RWPE2 (cell line): ENCODE data around the gene PM20D2.

Experiments used
- ATAC-seq: fragments of 200-7000 bp; cut with Tn5 transposase; 3 replicates; pipeline ENCODE4 v1.9.1; 2021; ENCODE audit warnings: low read depth
- DNase-seq: peaks from one replicate; pipeline ENCODE4 v3.0.0-alpha.2; 2020; ENCODE audit warnings: low spot score
- H3K27ac ChIP-seq: fragments of 450-650 bp; 2 replicates; pipeline ENCODE4 v1.5.1; 2017; ENCODE audit warnings: mild to moderate bottlenecking; ENCODE audit not compliant: poor library complexity, severe bottlenecking
- H3K27me3 ChIP-seq: fragments of 250-450 bp; sonication (Bioruptor Pico); 2 replicates; pipeline ENCODE4 v1.5.1; 2021; ENCODE audit warnings: mild to moderate bottlenecking, moderate library complexity; ENCODE audit not compliant: insufficient read depth, poor library complexity, severe bottlenecking
- H3K36me3 ChIP-seq: fragments of 250-450 bp; sonication (Bioruptor Pico); 2 replicates; pipeline ENCODE4 v1.5.1; 2020; ENCODE audit warnings: low read depth, mild to moderate bottlenecking, moderate library complexity
- H3K4me1 ChIP-seq: fragments of 250-450 bp; sonication (Bioruptor Pico); 2 replicates; pipeline ENCODE4 v1.5.1; 2021; ENCODE audit warnings: mild to moderate bottlenecking, moderate library complexity; ENCODE audit not compliant: insufficient read depth, poor library complexity, severe bottlenecking
- H3K4me3 ChIP-seq: fragments of 250-450 bp; sonication (Bioruptor Pico); 2 replicates; pipeline ENCODE4 v1.5.1; 2021; ENCODE audit warnings: mild to moderate bottlenecking, moderate library complexity; ENCODE audit not compliant: severe bottlenecking
- H3K9me3 ChIP-seq: fragments of 250-450 bp; sonication (Bioruptor Pico); 2 replicates; pipeline ENCODE4 v1.5.1; 2021; ENCODE audit warnings: mild to moderate bottlenecking, moderate library complexity; ENCODE audit not compliant: severe bottlenecking
- CTCF ChIP-seq: fragments of 450-650 bp; IDR thresholded peaks from one replicate; pipeline ENCODE4 v1.5.1; 2017; ENCODE audit warnings: mild to moderate bottlenecking, moderate library complexity; ENCODE audit not compliant: poor library complexity, severe bottlenecking

The PM20D2 gene

DNA sequence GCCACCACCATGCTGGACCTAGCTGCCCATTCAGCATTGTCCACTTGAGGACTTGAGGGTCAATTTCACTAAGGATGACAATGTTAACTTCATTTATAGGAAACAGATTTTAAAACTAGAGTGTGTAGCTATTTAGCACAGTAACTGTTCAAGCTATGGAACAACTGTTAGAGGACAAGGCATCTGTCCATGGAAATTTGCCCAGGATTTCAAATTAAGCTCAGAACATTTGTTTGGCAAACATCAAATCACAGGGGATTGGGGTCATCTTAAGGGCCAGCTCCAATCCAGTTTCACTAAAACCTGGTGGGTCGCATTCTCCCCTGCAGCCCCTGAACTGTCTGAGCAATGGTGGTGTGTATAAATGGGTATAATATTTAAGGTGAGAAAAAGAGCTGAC lies 35.1 kb downstream of the PM20D2 start:
- Histone ChIP-seq H3K9me3 (no peaks in the 10 kb centered on the region), H3K4me3 (no peak overlapping the region), H3K27ac (no peak overlapping the region), H3K27me3 (no peaks in the 10 kb centered on the region), H3K4me1 (no peaks in the 10 kb centered on the region), H3K36me3 (no peaks in the 10 kb centered on the region)
- TF ChIP-seq CTCF, result no peak
- no peak for DNase-seq
- no peak for ATAC-seq

GRCh38 chr6:89183294-89183693 lies 37.4 kb downstream of the PM20D2 start:
- Histone ChIP-seq H3K36me3 (no peaks in the 10 kb centered on the region), H3K27me3 (no peaks in the 10 kb centered on the region), H3K9me3 (no peaks in the 10 kb centered on the region), H3K4me3 (no peak overlapping the region), H3K4me1 (no peaks in the 10 kb centered on the region), H3K27ac (no peak overlapping the region)
- ATAC-seq (no peak), DNase-seq (no peak)
- no peak for TF ChIP-seq CTCF

GRCh38 chr6:89184344-89184743 lies 38.5 kb downstream of the PM20D2 start:
- Histone ChIP-seq H3K4me3 (no peak overlapping the region), H3K9me3 (no peaks in the 10 kb centered on the region), H3K4me1 (no peaks in the 10 kb centered on the region), H3K27ac (no peak overlapping the region), H3K27me3 (no peaks in the 10 kb centered on the region), H3K36me3 (no peaks in the 10 kb centered on the region)
- no peak for TF ChIP-seq CTCF
- ATAC-seq, result no peak
- DNase-seq, result no peak

DNA sequence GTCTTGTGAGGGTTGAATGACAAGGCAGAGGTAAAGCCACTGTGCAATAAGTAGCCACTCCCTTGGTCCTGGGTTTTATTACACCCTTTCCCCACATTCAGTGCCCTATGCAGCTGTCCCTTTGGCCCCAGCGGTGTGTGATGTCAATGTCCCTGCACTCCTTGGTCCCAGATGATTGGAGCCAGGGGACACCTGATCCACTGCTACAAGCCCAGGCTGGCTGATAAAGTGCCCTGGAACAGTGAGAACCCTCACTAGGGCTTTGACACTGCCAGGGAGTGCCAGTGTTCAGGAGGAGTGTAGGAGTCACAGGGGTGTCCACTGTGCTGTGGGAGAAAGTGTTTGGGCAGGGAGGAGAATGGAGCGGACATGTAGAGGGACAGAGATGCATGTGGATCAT lies 40.9 kb downstream of the PM20D2 start:
- no peak for TF ChIP-seq CTCF
- Histone ChIP-seq H3K27ac (no peak overlapping the region), H3K36me3 (no peaks in the 10 kb centered on the region), H3K4me3 (no peak overlapping the region), H3K27me3 (no peaks in the 10 kb centered on the region), H3K9me3 (no peaks in the 10 kb centered on the region), H3K4me1 (no peaks in the 10 kb centered on the region)
- ATAC-seq, result no peak
- DNase-seq, result no peak

DNA sequence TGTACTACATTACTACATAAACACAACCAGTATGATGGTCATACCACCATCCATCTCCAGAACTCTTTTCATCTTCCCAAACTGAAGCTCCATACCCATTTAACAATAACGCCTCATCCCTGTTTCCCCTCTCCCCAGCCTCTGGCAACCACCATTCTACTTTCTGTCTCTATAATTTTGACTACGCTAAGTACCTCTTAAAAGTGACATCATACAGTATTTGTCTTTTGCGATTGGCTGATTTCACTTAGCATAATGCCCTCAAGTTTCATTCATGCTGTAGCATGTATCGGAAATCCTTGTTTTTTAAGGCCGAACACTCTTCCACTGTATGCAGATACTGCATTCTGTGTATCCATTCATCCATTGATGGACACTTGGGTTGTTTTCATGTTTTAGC lies 41.6 kb downstream of the PM20D2 start:
- Histone ChIP-seq H3K27ac (no peak overlapping the region), H3K36me3 (no peaks in the 10 kb centered on the region), H3K4me1 (no peaks in the 10 kb centered on the region), H3K9me3 (no peaks in the 10 kb centered on the region), H3K4me3 (no peak overlapping the region), H3K27me3 (no peaks in the 10 kb centered on the region)
- no peak for DNase-seq
- no peak for ATAC-seq
- no peak for TF ChIP-seq CTCF
